ENCODE data around the gene EEF1A2. TPM values are rescaled to one million over a fixed set of nuclear protein-coding genes. Genes with fewer than 3 reads are reported as not detected.

The EEF1A2 gene
- total RNA-seq, 1 experiment from 2014 or later = 26.0 TPM

- Mint-ChIP-seq H3K9me3 (peaks cover 4% of the 10 kb centered on the region), H3K27ac (no peak overlapping the region), H3K36me3 (no peaks in the 10 kb centered on the region), H3K4me3 (no peak overlapping the region), H3K27me3 (ENCODE audit: low read depth) (peaks cover 17% of the 10 kb centered on the region), H3K4me1 (peaks cover 13% of the 10 kb centered on the region)
- TF ChIP-seq RORB (CRISPR knock-in tag; IDR thresholded peaks at IDR 0.05) = no peak
- no peak for TF ChIP-seq ZNF263 (CRISPR knock-in tag; IDR thresholded peaks at IDR 0.05; ENCODE audit: low read depth)
- TF ChIP-seq FOXP1 (CRISPR knock-in tag; IDR thresholded peaks at IDR 0.05; ENCODE audit: borderline replicate concordance) = no peak
- ChIA-PET POLR2A (no interaction called here), CTCF (interaction anchor here (0.7 to 4.8 kb wide), 10 partner anchors 9 to 261 kb away, joined by 3 to 32 read pairs (median 4); partner anchors contain the start of gene PPDPF)
- no peak for ATAC-seq
- DNase-seq (ENCODE audit: low spot score) = no peak
Observed at GRCh38 chr20:63484651-63485403, 14.1 kb downstream of the EEF1A2 start.

GRCh38 chr20:63484236-63484635 is 14.6 kb downstream of the EEF1A2 start:
- ATAC-seq (no peak), DNase-seq (ENCODE audit: low spot score) (no peak)
- Mint-ChIP-seq H3K4me1 (peaks cover 15% of the 10 kb centered on the region), H3K9me3 (peaks cover 4% of the 10 kb centered on the region), H3K36me3 (no peaks in the 10 kb centered on the region), H3K4me3 (no peak overlapping the region), H3K27me3 (ENCODE audit: low read depth) (peaks cover 11% of the 10 kb centered on the region), H3K27ac (no peak overlapping the region)
- ChIA-PET POLR2A (no interaction called here), CTCF (interaction anchor here (0.7 to 4.8 kb wide), 23 partner anchors 9 to 371 kb away, joined by 3 to 32 read pairs (median 4); partner anchors contain the start of gene PPDPF)
- TF ChIP-seq CREM (CRISPR knock-in tag; IDR thresholded peaks at IDR 0.05) (no peak), STAT6 (CRISPR knock-in tag; conservative IDR thresholded peaks at IDR 0.05; ENCODE audit: low read depth) (no peak), ZNF671 (CRISPR knock-in tag; IDR thresholded peaks at IDR 0.05) (no peak), FOXJ3 (CRISPR knock-in tag; IDR thresholded peaks at IDR 0.05; ENCODE audit: borderline replicate concordance) (no peak)

GRCh38 chr20:63483834-63484233 is 15.0 kb downstream of the EEF1A2 start:
- CTCF ChIA-PET = interaction anchor here (0.6 to 4.8 kb wide), 26 partner anchors 9 to 371 kb away, joined by 3 to 32 read pairs (median 4); partner anchors contain the start of gene PPDPF
- POLR2A ChIA-PET = no interaction called here
- peaks cover 7% of the 10 kb centered on the region for H3K27me3 Mint-ChIP-seq (ENCODE audit: low read depth)
- peak; percentile 63 for DNase-seq (ENCODE audit: low spot score)
- H3K9me3 Mint-ChIP-seq = peaks cover 4% of the 10 kb centered on the region
- TF ChIP-seq E2F1 (CRISPR knock-in tag; IDR thresholded peaks at IDR 0.05) (no peak), ZNF423 (CRISPR knock-in tag; IDR thresholded peaks at IDR 0.05) (peak; percentile 22; the same call in 1 of the 2 replicates)
- H3K4me3 Mint-ChIP-seq = no peak overlapping the region
- peaks cover 15% of the 10 kb centered on the region for H3K4me1 Mint-ChIP-seq
- peak; percentile 38 for ATAC-seq
- H3K36me3 Mint-ChIP-seq = no peaks in the 10 kb centered on the region
- H3K27ac Mint-ChIP-seq = no peak overlapping the region

- Mint-ChIP-seq H3K36me3 (no peaks in the 10 kb centered on the region), H3K27ac (no peak overlapping the region), H3K4me1 (peaks cover 30% of the 10 kb centered on the region), H3K9me3 (peaks cover 4% of the 10 kb centered on the region), H3K27me3 (ENCODE audit: low read depth) (no peaks in the 10 kb centered on the region), H3K4me3 (no peak overlapping the region)
- no peak for TF ChIP-seq GTF2I (CRISPR knock-in tag; conservative IDR thresholded peaks at IDR 0.05)
- no peak for TF ChIP-seq ZNF396 (CRISPR knock-in tag; IDR thresholded peaks at IDR 0.05; ENCODE audit: borderline replicate concordance)
- no peak for TF ChIP-seq TCF7 (CRISPR knock-in tag; IDR thresholded peaks at IDR 0.05; ENCODE audit: low read depth)
- TF ChIP-seq IRF1 (CRISPR knock-in tag; IDR thresholded peaks at IDR 0.05) = no peak
- TF ChIP-seq STAT6 (CRISPR knock-in tag; conservative IDR thresholded peaks at IDR 0.05; ENCODE audit: low read depth) = no peak
- TF ChIP-seq CBFB (CRISPR knock-in tag; IDR thresholded peaks at IDR 0.05; ENCODE audit: low read depth) = no peak
- TF ChIP-seq IRF2 (CRISPR knock-in tag; IDR thresholded peaks at IDR 0.05; ENCODE audit: borderline replicate concordance, low read depth) = no peak
- no peak for TF ChIP-seq NR1H2 (CRISPR knock-in tag; IDR thresholded peaks at IDR 0.05)
- DNase-seq (ENCODE audit: low spot score) (no peak), ATAC-seq (no peak)
- ChIA-PET POLR2A (interaction anchor here (1.5 kb wide), 1 partner anchor 18 kb away, joined by 3 read pairs; no protein-coding TSS in a partner anchor), CTCF (interaction anchor here (0.7 to 4.8 kb wide), 4 partner anchors 14 to 100 kb away, joined by 3 to 32 read pairs (median 5); no protein-coding TSS in a partner anchor)
Observed at GRCh38 chr20:63482021-63482587, 16.8 kb downstream of the EEF1A2 start.

All from WTC11 (cell line).